Pancreas (tissue), 10 donors: ENCODE results near the gene MYH14. TPM values are rescaled to one million over a fixed set of nuclear protein-coding genes. Genes with fewer than 3 reads are reported as not detected.

Experiments
- ATAC-seq, 4 donors: fragments of 200-7000 bp; cut with Tn5 transposase; one replicate each; pipeline versions ENCODE4 v1.8.0 to v1.9.1; 2020; ENCODE audit warnings: mild to moderate bottlenecking in 4 of 4, moderate library complexity in 4 of 4
- DNase-seq, 6 donors: peaks; one replicate each; pipeline ENCODE4 v3.0.0-alpha.2; 2020
- FAIRE-seq: peaks from 2 replicates; lab custom pipeline; 2012; peaks lifted over from hg19 to GRCh38; lab: Jason Lieb, UNC
- H3K27ac ChIP-seq, 4 donors: fragments of 200-600 bp; sonication (generic); 1 replicate in 3 of 4; 2 replicates in 1 of 4; pipeline versions ENCODE4 v1.5.0 to v1.8.0; 2020
- H3K27me3 ChIP-seq, 4 donors: fragments of 200-600 bp; one replicate each; pipeline ENCODE4 v1.8.0; 2021
- H3K36me3 ChIP-seq, 3 donors: fragments of 200-600 bp; sonication (generic) in 1 of 3; one replicate each; pipeline versions ENCODE4 v1.5.0 to v1.8.0; 2020 to 2021
- H3K4me1 ChIP-seq, 3 donors: fragments of 200-600 bp; one replicate each; pipeline ENCODE4 v1.8.0; 2021
- H3K4me3 ChIP-seq, 4 donors: fragments of 200-600 bp; sonication (generic) in 2 of 4; one replicate each; pipeline versions ENCODE4 v1.5.0 to v1.8.0; 2020 to 2021
- H3K9me3 ChIP-seq, 4 donors: fragments of 200-600 bp; one replicate each; pipeline ENCODE4 v1.8.0; 2021
- CTCF ChIP-seq, 4 donors: fragments of 200-600 bp; sonication (generic) in 3 of 4; IDR thresholded peaks; one replicate each; pipeline versions ENCODE4 v1.5.0 to v1.8.0; 2021; ENCODE audit warnings: antibody characterized with exemption in 4 of 4
- WGBS, 2 donors: extraction: QIAGEN DNeasy Blood & Tissue Kit; methylation state at CpG; one replicate each; pipeline ENCODE4 v1.1.7; 2013; 5-methylcytosine and 5-hydroxymethylcytosine counted together
- intact Hi-C, 3 donors: fragments of 100-400 bp; cut with DNase I; formaldehyde crosslinking; loops; one replicate each; pipeline versions ENCODE4 v1.11.1 to v1.14.2; 2022
- polyA plus RNA-seq, 2 donors: library from polyadenylated mRNA; stranded (reverse); fragments of 200-250 nt; gene quantifications; one replicate each; pipeline ENCODE4 v1.2.3, GENCODE V29; 2013
- total RNA-seq, 6 donors: library from RNA; stranded (reverse); fragmentation: NEBNext Ultra II Directional in 4 of 6; extraction: Animal tissue kit (Norgen Biotek cat#: 25700) in 4 of 6; gene quantifications; one replicate each; pipeline versions ENCODE4 v1.2.1 to v1.2.4, GENCODE V29; 2021 to 2023
- donor health status: healthy with polysubstance abuse.
- donor health status: DM: no; HTN: no; CAD: no; lungs with moderate emphysema.
- donor health status: DM: no; HTN: no; CAD: no.
- donor health status: control.
- donor health status: control.
- donor health status: Bipolar disorder and iron deficiency.
- donor health status: DM: yes; HTN: yes; CAD: no.
- donor health status: DM: no; HTN: no; CAD: no.
- donor health status: DM: no; HTN: no; CAD: no.
- donor health status: DM: yes; HTN: yes; CAD: no.

The MYH14 gene
- total and polyA plus RNA-seq, 8 donors, result 21.4 to 75.7 (median 34.4) TPM

- 24 to 25% methylated on average over 10 of the region's 10 CpGs for WGBS, 2 donors
- H3K36me3 ChIP-seq, result no peaks in the 10 kb centered on the region
- ATAC-seq (no peak), FAIRE-seq (no peak), DNase-seq (peak in 4 of 6 donors; percentile 3 to 45 (median 36))
- H3K9me3 ChIP-seq, result no peaks in the 10 kb centered on the region
- peak overlapping the region in 2 of 4 donors; percentile 32 to 43 for H3K4me3 ChIP-seq
- H3K4me1 ChIP-seq, result peaks cover 4 to 27% (median 7%) of the 10 kb centered on the region in 3 donors
- H3K27me3 ChIP-seq, result no peaks in the 10 kb centered on the region
- peak overlapping the region in 2 of 4 donors; percentile 22 to 73 for H3K27ac ChIP-seq
- TF ChIP-seq CTCF (IDR thresholded peaks at IDR 0.05), result no peak
- intact Hi-C loops, result no loop called here
Observed at GRCh38 chr19:50331221-50331993, 128.0 kb downstream of the MYH14 start.

- H3K27ac ChIP-seq, result no peak overlapping the region
- H3K9me3 ChIP-seq, result no peaks in the 10 kb centered on the region
- intact Hi-C loops, result no loop called here
- no peaks in the 10 kb centered on the region for H3K27me3 ChIP-seq
- ATAC-seq (no peak), DNase-seq (peak in 1 of 6 donors; percentile 40), FAIRE-seq (no peak)
- 21 to 33% methylated on average over 2 of the region's 2 CpGs for WGBS, 2 donors
- no peak for TF ChIP-seq CTCF (IDR thresholded peaks at IDR 0.05)
- H3K4me1 ChIP-seq, result peaks cover 4 to 24% (median 7%) of the 10 kb centered on the region in 3 donors
- peak overlapping the region in 1 of 4 donors; percentile 54 for H3K4me3 ChIP-seq
- H3K36me3 ChIP-seq, result no peaks in the 10 kb centered on the region
Observed at GRCh38 chr19:50331994-50332243, 128.5 kb downstream of the MYH14 start.

GRCh38 chr19:50332244-50333038 lies 129.0 kb downstream of the MYH14 start:
- Histone ChIP-seq H3K27me3 (no peaks in the 10 kb centered on the region), H3K27ac (peak overlapping the region; percentile 26 to 81 (median 74))
- WGBS, 2 donors, result 17 to 19% methylated on average over 20 of the region's 20 CpGs

GRCh38 chr19:50333235-50333736 lies 129.9 kb downstream of the MYH14 start:
- no peak for FAIRE-seq
- no peaks in the 10 kb centered on the region for H3K27me3 ChIP-seq
- no peak for TF ChIP-seq CTCF (IDR thresholded peaks at IDR 0.05)
- ATAC-seq, result peak; percentile 54 to 79 (median 70)
- peak; percentile 89 to 98 (median 93) for DNase-seq
- WGBS, 2 donors, result 1% methylated on average over 29 to 34 of the region's 34 CpGs
- no peaks in the 10 kb centered on the region for H3K9me3 ChIP-seq
- no peaks in the 10 kb centered on the region for H3K36me3 ChIP-seq
- intact Hi-C loops, result no loop called here
- H3K4me3 ChIP-seq, result peak overlapping the region; percentile 15 to 58 (median 54)
- H3K27ac ChIP-seq, result peak overlapping the region; percentile 26 to 81 (median 74)
- peaks cover 4 to 20% (median 7%) of the 10 kb centered on the region in 3 donors for H3K4me1 ChIP-seq

More at GRCh38 chr19:50332244-50333038, 129.0 kb downstream of the MYH14 start:
- Histone ChIP-seq H3K4me3 (peak overlapping the region; percentile 15 to 58 (median 54)), H3K4me1 (peaks cover 4 to 24% (median 7%) of the 10 kb centered on the region in 3 donors), H3K36me3 (no peaks in the 10 kb centered on the region), H3K9me3 (no peaks in the 10 kb centered on the region)
- TF ChIP-seq CTCF (IDR thresholded peaks at IDR 0.05), result no peak
- intact Hi-C loops, result no loop called here
- ATAC-seq, result no peak
- DNase-seq, result peak in 4 of 6 donors; percentile 36 to 48 (median 46)
- no peak for FAIRE-seq
